IPS-NIHi11 (cell line): ENCODE measurements around the gene SOCS2.

Source experiments
- DNase-seq: peaks from one replicate; pipeline ENCODE4 v3.0.0; 2012; ENCODE audit warnings: mixed read lengths, low spot score

The SOCS2 gene

GRCh38 chr12:93567174-93567573 lies 5.3 kb upstream of the SOCS2 start:
- no peak for DNase-seq

- no peak for DNase-seq
Measured at GRCh38 chr12:93568091-93568490, 4.4 kb upstream of the SOCS2 start.

GRCh38 chr12:93569301-93569655 lies 3.2 kb upstream of the SOCS2 start:
- no peak for DNase-seq

- peak; percentile 94 for DNase-seq
Measured at GRCh38 chr12:93569656-93570551, 2.6 kb upstream of the SOCS2 start.

- peak; percentile 93 for DNase-seq
Measured at GRCh38 chr12:93570552-93571364, 1.7 kb upstream of the SOCS2 start.

GRCh38 chr12:93571365-93571924 lies 1.0 kb upstream of the SOCS2 start:
- peak; percentile 73 for DNase-seq

- peak; percentile 26 for DNase-seq
Measured at GRCh38 chr12:93572712-93573551, 457 bp downstream of the SOCS2 start.

- DNase-seq: no peak
Measured at GRCh38 chr12:93573552-93574223, 1.2 kb downstream of the SOCS2 start.

GRCh38 chr12:93577222-93577621 lies 4.7 kb downstream of the SOCS2 start:
- DNase-seq: no peak

- no peak for DNase-seq
Measured at GRCh38 chr12:93578221-93578620, 5.7 kb downstream of the SOCS2 start.

- no peak for DNase-seq
Measured at GRCh38 chr12:93580682-93581081, 8.2 kb downstream of the SOCS2 start.

GRCh38 chr12:93581370-93581769 lies 8.9 kb downstream of the SOCS2 start:
- no peak for DNase-seq

GRCh38 chr12:93582351-93582750 lies 9.9 kb downstream of the SOCS2 start:
- no peak for DNase-seq

GRCh38 chr12:93583627-93584392 lies 11.3 kb downstream of the SOCS2 start:
- peak; percentile 17 for DNase-seq

- DNase-seq: no peak
Measured at GRCh38 chr12:93585247-93585646, 12.8 kb downstream of the SOCS2 start.

GRCh38 chr12:93587611-93588010 lies 15.1 kb downstream of the SOCS2 start:
- DNase-seq: no peak

GRCh38 chr12:93589081-93589480 lies 16.6 kb downstream of the SOCS2 start:
- DNase-seq: no peak

- DNase-seq: peak; percentile 50
Measured at GRCh38 chr12:93591137-93591868, 18.8 kb downstream of the SOCS2 start.

- DNase-seq: no peak
Measured at GRCh38 chr12:93592641-93593406, 20.3 kb downstream of the SOCS2 start.
